Myocyte (in vitro differentiated cells): ENCODE data around the gene TCF12. TPM values are rescaled to one million over a fixed set of nuclear protein-coding genes. Genes with fewer than 3 reads are reported as not detected.

Source experiments
- DNase-seq: peaks from one replicate; pipeline ENCODE4 v3.0.0-alpha.2; 2012; ENCODE audit warnings: low read depth
- polyA plus RNA-seq: library from polyadenylated mRNA; unstranded; fragments of >200 nt; gene quantifications from one replicate; pipeline ENCODE4 v1.2.1, GENCODE V29; 2012; ENCODE audit warnings: missing spikeins
- total RNA-seq: library from RNA; depleted of rRNA; stranded (reverse); fragments of >200 nt; gene quantifications from 2 replicates; pipeline ENCODE4 v1.2.3, GENCODE V29; 2014

TCF12 gene
- 128 and 169 TPM in 2 replicates for total RNA-seq
- polyA plus RNA-seq, result 36.4 TPM

GRCh38 chr15:56918046-56918938 lies at the start of gene TCF12:
Gene TCF12 (plus strand): TSS chr15:56918644. CDS start chr15:56919914, 1,270 bp downstream.
- peak; percentile 97 for DNase-seq

DNA sequence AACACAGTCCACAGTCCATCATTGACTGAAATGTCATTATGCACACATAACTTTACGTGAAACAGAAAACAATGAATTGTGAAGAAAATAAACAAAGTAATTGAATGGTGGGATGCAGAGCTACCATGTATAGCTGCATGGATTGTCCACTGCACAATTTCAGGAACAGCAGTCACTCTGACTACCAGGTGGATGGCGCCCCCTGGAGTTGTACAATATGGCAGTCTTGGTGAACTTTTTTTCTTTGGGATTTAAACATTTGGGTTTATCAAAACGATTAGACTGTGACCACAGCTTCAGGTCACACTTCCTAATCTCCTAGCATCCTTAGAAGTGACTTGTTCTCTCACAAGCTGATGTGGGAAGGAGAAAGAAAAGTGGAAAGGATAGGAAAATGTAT lies 48.9 kb upstream of the TCF12 start:
- DNase-seq, result peak; percentile 40

DNA sequence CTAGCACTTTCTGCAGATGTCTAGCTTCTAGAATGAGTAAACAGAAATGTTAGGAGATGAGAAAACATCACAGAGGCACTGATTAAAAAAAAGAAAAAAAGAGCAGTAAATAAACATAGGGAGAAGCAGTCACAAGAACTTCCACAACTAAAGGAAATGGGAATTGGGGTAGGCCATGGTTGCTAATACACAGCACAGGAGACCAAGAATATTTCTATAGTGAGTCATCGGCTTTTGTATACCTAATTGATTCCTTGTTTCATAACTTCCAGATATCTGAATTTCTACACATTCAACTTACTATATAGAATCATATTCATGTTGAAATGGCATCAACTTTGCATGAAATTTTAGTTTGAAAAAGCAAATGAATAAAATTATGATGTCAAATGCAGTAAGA lies 47.3 kb upstream of the TCF12 start:
- peak; percentile 17 for DNase-seq

GRCh38 chr15:56871867-56872266 lies 46.6 kb upstream of the TCF12 start:
- DNase-seq, result no peak

DNA sequence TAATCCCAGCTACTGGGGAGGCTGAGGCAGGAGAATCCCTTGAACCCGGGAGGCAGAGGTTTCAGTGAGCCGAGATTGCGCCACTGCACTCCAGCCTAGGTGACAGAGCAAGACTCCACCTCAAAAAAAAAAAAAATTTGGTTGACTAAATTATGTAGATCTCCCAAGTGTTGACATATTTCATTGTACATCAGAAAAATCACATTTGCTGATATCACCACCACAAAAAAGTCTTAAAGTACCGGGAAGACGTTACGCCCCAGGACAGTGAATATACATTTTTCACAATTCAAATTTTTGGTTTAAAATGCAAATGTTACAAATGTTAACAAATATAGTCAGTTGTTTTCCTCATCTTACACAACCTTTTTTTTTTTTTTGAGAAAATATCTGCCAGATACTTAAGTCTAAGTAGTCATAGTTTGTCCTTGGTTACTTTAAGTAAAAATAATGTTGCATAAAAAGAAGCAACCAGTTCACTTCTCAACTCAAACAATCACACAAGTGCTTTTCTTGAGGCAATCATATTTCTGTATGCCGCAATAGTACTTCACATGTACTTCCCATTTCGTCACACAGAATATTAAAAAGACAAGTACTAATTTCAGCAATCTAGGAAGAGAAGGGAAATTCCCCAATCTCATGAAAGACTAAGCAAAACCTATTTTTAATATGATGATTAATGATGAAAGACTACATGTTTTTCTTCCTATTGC lies 41.0 kb upstream of the TCF12 start:
- DNase-seq, result no peak

DNA sequence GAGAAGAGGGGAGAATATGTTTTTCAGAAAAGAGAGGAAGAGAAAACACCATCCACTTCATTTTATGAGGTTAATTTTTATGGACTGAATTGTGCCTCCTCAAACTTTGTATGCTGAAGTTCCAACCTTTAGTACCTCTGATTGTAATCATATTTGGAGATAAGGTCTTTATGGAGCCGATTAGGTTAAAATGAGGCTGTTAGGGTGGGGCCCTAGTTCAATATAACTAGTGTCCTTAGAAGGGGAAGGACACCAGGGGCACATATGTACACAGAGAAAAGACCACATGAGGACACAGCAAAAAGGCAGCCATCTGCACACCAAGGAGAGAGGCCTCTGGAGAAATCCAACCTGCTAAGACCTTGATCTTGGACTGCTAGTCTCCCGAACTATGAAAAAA lies 38.9 kb upstream of the TCF12 start:
- no peak for DNase-seq

GRCh38 chr15:56883088-56883487 lies 35.4 kb upstream of the TCF12 start:
- DNase-seq, result no peak

- DNase-seq, result no peak
These were observed 32.0 kb upstream of the TCF12 start for GRCh38 chr15:56886363-56886931.

GRCh38 chr15:56886932-56887781 lies 31.3 kb upstream of the TCF12 start:
- peak; percentile 97 for DNase-seq

DNA sequence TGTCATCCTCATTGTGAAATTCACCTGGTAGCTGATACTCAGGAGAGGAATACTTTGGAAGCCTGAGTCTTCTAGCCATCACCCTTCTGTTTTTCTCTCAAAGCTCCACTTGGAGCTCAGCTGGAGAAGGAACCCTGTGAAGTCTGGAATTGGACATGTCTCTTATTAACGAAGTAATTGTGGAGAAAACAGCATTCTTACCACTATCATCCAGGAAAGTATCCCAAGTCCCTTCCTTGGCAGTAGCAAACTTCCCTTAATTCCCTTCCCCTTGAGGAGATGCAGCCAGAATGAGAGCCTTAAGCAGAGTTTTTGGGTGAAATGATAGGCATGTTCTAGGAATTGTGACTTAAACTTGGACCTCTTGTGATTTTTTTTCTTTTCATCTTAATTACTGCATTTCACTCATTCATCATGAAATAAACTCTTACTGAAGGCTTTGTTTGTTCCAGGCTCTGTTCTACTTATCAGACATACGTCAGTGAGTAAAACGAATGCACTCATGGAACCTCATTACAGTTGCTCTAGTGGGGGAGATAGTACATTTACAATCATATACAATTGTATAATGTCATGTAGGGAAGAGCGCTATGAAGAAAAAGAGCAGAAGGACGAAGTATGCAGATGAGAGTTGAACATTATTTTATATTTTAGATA lies 30.5 kb upstream of the TCF12 start:
- no peak for DNase-seq

DNA sequence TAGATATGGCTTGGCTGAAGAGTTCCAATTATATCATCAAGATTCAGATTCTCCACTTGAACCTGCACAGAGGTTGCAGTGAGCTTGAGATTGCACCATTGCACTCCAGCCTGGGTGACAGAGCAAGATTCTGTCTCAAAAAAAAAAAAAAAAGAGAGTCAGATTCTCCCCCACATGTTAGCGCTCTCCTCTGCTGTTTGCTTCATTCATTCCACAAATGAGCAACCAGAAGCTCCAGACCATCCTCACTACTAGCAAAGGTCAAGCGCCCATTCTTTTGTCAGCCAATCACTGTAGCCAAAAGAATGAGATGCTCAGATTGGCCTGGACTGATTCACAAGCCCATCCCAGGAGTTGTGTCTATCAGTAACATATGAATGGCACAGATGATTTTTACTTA lies 28.4 kb upstream of the TCF12 start:
- DNase-seq, result no peak

DNA sequence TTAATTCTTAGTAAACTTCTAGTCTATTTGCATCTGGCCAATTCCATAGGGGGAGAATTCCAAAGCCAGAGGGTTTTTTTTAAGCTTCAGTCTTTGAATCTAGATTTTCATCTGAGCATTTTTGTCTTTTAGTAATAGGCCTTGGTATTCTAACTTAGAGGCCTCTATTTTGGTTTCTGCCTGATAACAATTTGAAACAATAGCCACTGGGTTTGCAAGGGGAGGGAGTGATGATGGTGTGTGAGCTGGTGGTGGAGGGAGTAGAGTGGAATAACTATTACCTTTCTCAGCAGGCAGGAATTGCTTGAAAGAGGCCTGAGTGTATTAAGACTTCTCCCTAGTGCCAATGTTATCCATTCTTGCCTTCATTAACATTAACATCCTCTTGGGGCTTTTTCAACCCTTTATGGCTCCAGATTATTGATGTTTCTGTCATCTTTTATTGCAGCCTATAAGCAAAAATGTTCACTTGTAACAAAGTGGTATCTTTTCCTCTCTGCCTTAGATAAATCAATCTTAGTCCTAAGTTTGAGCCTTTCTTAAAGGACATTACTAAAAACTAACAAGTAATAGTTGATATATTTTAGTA lies 26.5 kb upstream of the TCF12 start:
- DNase-seq, result peak; percentile 22

- peak; percentile 70 for DNase-seq
These were observed 25.6 kb upstream of the TCF12 start for GRCh38 chr15:56892659-56893363.

DNA sequence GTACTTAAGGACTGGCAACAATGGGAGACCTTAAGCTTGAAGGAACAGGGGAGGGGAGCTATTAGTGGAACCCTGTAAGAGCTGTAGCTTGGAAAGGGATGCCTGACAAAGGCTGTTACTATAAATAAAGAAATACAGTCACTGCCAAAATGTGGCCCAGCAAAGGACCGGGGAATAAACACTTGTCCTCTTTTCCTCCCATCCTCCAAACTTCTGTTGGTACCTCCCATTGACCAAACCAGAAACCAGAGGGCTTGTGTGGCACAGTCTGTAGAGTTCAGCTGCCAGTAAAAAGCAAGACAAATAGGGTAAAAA lies 25.1 kb upstream of the TCF12 start:
- DNase-seq, result peak; percentile 90

DNA sequence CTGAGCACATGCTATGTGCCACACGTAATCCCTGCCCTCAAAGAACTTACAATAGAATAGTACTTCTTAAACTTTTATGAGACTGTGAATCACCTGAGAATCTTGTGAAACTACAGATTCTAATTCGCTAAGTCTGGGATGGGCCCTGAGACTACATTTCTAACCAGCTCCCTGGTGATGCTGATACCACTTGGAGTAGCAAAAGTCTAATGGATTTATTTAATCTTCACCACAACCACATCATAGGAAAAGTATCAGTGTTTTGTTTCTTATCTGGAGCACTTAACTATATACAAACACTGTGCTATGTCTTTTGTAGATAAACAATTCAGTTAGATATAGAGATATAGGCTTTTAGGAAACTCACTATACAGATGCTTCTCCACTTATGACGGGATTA lies 23.8 kb upstream of the TCF12 start:
- no peak for DNase-seq

- DNase-seq, result no peak
These were observed 16.5 kb upstream of the TCF12 start for GRCh38 chr15:56901931-56902330.

GRCh38 chr15:56906766-56907165 lies 11.7 kb upstream of the TCF12 start:
- DNase-seq, result no peak

DNA sequence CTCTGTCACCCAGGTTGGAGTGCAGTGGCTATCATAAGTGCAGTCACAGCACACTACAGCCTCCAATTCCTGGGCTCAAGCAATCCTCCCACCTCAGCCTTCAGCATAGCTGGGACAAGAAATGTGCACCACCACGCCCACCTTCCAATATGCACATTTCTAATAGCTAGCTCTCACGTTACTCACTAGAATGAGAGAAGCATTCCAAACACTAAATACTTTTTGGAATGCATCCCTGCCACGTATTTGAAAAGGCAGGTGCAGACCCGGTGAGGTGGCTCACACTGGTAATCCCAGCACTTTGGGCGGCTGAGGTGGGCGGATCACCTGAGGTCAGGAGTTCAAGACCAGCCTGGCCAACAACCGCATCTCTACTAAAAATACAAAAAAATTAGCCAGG lies 7.6 kb upstream of the TCF12 start:
- no peak for DNase-seq

- DNase-seq, result no peak
These were observed 5.2 kb upstream of the TCF12 start for GRCh38 chr15:56913241-56913640.

GRCh38 chr15:56913670-56914069 lies 4.8 kb upstream of the TCF12 start:
- DNase-seq, result no peak
